A673 (cell line): Measurements from ENCODE around the gene VASH1. TPM values are rescaled to one million over a fixed set of nuclear protein-coding genes. Genes with fewer than 3 reads are reported as not detected.

Experiments
- BruUV-seq: library from RNA; stranded (reverse); fragments of 400-500 nt; replicated peaks from 2 replicates; lab custom pipeline; 2021; lab: Mats Ljungman, UMichigan
- CTCF ChIA-PET: fragments of 300-600 bp; sonication (Branson Sonifier 250); formaldehyde crosslinking; loops from one replicate; lab custom pipeline; 2022; ENCODE audit warnings: antibody characterized with exemption; lab: Charles Lee
- POLR2A ChIA-PET: fragments of 300-600 bp; sonication (Branson Sonifier 250); formaldehyde crosslinking; loops from one replicate; lab custom pipeline; 2022; ENCODE audit warnings: antibody characterized with exemption; ENCODE audit not compliant: low non-redundant PET; lab: Charles Lee
- DNase-seq: peaks from one replicate; pipeline ENCODE4 v3.0.0-alpha.2; 2015; ENCODE audit warnings: low spot score
- H3K27ac ChIP-seq: fragments of 200-600 bp; sonication (generic); 2 replicates; pipeline ENCODE4 v1.5.1; 2016; ENCODE audit warnings: mixed run types, low read depth, mild to moderate bottlenecking, mixed read lengths, antibody characterized with exemption, low read length; ENCODE audit not compliant: poor library complexity, severe bottlenecking
- H3K27me3 ChIP-seq: fragments of 200-600 bp; sonication (generic); replicated peaks from 2 replicates; pipeline ENCODE4 v1.6.1; 2017; ENCODE audit warnings: mixed run types, low read depth, mild to moderate bottlenecking, mixed read lengths, antibody characterized with exemption, low read length; ENCODE audit not compliant: insufficient read depth, poor library complexity
- H3K36me3 ChIP-seq: fragments of 200-600 bp; sonication (generic); 2 replicates; pipeline ENCODE4 v1.6.1; 2016; ENCODE audit warnings: mixed run types, mild to moderate bottlenecking, mixed read lengths, antibody characterized with exemption, low read length; ENCODE audit not compliant: insufficient read depth, poor library complexity, severe bottlenecking
- H3K4me1 ChIP-seq: fragments of 200-600 bp; sonication (generic); 2 replicates; pipeline ENCODE4 v1.6.1; 2017; ENCODE audit warnings: mixed run types, mild to moderate bottlenecking, mixed read lengths, antibody characterized with exemption, low read length; ENCODE audit not compliant: insufficient read depth, poor library complexity, severe bottlenecking
- H3K4me3 ChIP-seq: fragments of 200-600 bp; sonication (generic); 2 replicates; pipeline ENCODE4 v1.5.1; 2016; ENCODE audit warnings: low read depth, mixed run types, mild to moderate bottlenecking, mixed read lengths, low read length; ENCODE audit not compliant: poor library complexity, severe bottlenecking
- H3K9me3 ChIP-seq: fragments of 200-600 bp; sonication (generic); 2 replicates; pipeline ENCODE4 v1.6.1; 2016; ENCODE audit warnings: mixed run types, low read depth, mild to moderate bottlenecking, mixed read lengths, antibody characterized with exemption, low read length; ENCODE audit not compliant: poor library complexity, severe bottlenecking
- CTCF ChIP-seq: fragments of 300-800, 200-600 bp; sonication (generic); conservative IDR thresholded peaks from 2 replicates; pipeline ENCODE4 v1.5.1; 2017; ENCODE audit warnings: low read depth, mild to moderate bottlenecking, antibody characterized with exemption, low read length, moderate library complexity, mixed read lengths
- EZH2 ChIP-seq: fragments of 200-600 bp; sonication (generic); IDR thresholded peaks from 2 replicates; pipeline ENCODE4 v1.6.1; 2017; ENCODE audit warnings: borderline replicate concordance, low read depth, mild to moderate bottlenecking, mixed read lengths, antibody characterized with exemption, low read length; ENCODE audit not compliant: poor library complexity, severe bottlenecking
- intact Hi-C: fragments of 100-400 bp; cut with micrococcal nuclease; formaldehyde crosslinking; loops from one replicate; pipeline ENCODE4 v1.10.0; 2022; ENCODE audit not compliant: unreplicated experiment
- total RNA-seq: library from RNA; stranded (reverse); gene quantifications from 2 replicates; pipeline ENCODE4 v1.2.3, GENCODE V29; 2021

VASH1 gene
- total RNA-seq, 1 experiment from 2014 or later, result 6.8 TPM

- H3K4me3 ChIP-seq, result no peak overlapping the region
- POLR2A ChIA-PET, result no interaction called here
- DNase-seq, result no peak
- H3K9me3 ChIP-seq, result no peaks in the 10 kb centered on the region
- intact Hi-C loops, result no loop called here
- H3K27me3 ChIP-seq, result no peaks in the 10 kb centered on the region
- H3K27ac ChIP-seq, result no peak overlapping the region
- no peaks in the 10 kb centered on the region for H3K4me1 ChIP-seq
- no peak for TF ChIP-seq EZH2
- no peak for TF ChIP-seq CTCF
- CTCF ChIA-PET, result no interaction called here
- peaks cover 15% of the 10 kb centered on the region for H3K36me3 ChIP-seq
- no TSS peak for BruUV-seq
These were observed 32.1 kb downstream of the VASH1 start for GRCh38 chr14:76793324-76793723.

GRCh38 chr14:76793956-76794355 lies 32.7 kb downstream of the VASH1 start:
- ChIA-PET POLR2A (no interaction called here), CTCF (no interaction called here)
- Histone ChIP-seq H3K36me3 (peaks cover 11% of the 10 kb centered on the region), H3K27ac (no peak overlapping the region), H3K9me3 (no peaks in the 10 kb centered on the region), H3K4me3 (no peak overlapping the region), H3K4me1 (no peaks in the 10 kb centered on the region), H3K27me3 (no peaks in the 10 kb centered on the region)
- TF ChIP-seq CTCF (no peak), EZH2 (no peak)
- DNase-seq, result no peak
- BruUV-seq, result no TSS peak
- intact Hi-C loops, result no loop called here

GRCh38 chr14:76806446-76806845 lies 45.2 kb downstream of the VASH1 start:
- no TSS peak for BruUV-seq
- intact Hi-C loops, result no loop called here
- H3K27ac ChIP-seq, result no peak overlapping the region
- H3K4me3 ChIP-seq, result no peak overlapping the region
- TF ChIP-seq EZH2 (no peak), CTCF (no peak)
- H3K27me3 ChIP-seq, result no peaks in the 10 kb centered on the region
- ChIA-PET CTCF (no interaction called here), POLR2A (no interaction called here)
- peaks cover 6% of the 10 kb centered on the region for H3K4me1 ChIP-seq
- no peaks in the 10 kb centered on the region for H3K9me3 ChIP-seq
- DNase-seq, result no peak
- peaks cover 21% of the 10 kb centered on the region for H3K36me3 ChIP-seq
